HL-60 (cell line): ENCODE data around the gene MACROD2.

Source experiments
- TF ChIP-seq, protein P1 (sequence below): IDR thresholded peaks from 2 replicates; pipeline ENCODE4 v1.6.1; 2012; ENCODE audit warnings: low read depth; ENCODE audit not compliant: insufficient replicate concordance
- TF ChIP-seq, protein P2 (sequence below): IDR thresholded peaks from one replicate; pipeline ENCODE4 v1.5.1; 2011; ENCODE audit warnings: low read length, control low read depth, inconsistent platforms; ENCODE audit not compliant: insufficient read depth

GRCh38 chr20:15063081-15063480 is 1067.8 kb downstream of the MACROD2 start:
- TF ChIP-seq, protein P1, sequence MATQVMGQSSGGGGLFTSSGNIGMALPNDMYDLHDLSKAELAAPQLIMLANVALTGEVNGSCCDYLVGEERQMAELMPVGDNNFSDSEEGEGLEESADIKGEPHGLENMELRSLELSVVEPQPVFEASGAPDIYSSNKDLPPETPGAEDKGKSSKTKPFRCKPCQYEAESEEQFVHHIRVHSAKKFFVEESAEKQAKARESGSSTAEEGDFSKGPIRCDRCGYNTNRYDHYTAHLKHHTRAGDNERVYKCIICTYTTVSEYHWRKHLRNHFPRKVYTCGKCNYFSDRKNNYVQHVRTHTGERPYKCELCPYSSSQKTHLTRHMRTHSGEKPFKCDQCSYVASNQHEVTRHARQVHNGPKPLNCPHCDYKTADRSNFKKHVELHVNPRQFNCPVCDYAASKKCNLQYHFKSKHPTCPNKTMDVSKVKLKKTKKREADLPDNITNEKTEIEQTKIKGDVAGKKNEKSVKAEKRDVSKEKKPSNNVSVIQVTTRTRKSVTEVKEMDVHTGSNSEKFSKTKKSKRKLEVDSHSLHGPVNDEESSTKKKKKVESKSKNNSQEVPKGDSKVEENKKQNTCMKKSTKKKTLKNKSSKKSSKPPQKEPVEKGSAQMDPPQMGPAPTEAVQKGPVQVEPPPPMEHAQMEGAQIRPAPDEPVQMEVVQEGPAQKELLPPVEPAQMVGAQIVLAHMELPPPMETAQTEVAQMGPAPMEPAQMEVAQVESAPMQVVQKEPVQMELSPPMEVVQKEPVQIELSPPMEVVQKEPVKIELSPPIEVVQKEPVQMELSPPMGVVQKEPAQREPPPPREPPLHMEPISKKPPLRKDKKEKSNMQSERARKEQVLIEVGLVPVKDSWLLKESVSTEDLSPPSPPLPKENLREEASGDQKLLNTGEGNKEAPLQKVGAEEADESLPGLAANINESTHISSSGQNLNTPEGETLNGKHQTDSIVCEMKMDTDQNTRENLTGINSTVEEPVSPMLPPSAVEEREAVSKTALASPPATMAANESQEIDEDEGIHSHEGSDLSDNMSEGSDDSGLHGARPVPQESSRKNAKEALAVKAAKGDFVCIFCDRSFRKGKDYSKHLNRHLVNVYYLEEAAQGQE: no peak
- TF ChIP-seq, protein P2, sequence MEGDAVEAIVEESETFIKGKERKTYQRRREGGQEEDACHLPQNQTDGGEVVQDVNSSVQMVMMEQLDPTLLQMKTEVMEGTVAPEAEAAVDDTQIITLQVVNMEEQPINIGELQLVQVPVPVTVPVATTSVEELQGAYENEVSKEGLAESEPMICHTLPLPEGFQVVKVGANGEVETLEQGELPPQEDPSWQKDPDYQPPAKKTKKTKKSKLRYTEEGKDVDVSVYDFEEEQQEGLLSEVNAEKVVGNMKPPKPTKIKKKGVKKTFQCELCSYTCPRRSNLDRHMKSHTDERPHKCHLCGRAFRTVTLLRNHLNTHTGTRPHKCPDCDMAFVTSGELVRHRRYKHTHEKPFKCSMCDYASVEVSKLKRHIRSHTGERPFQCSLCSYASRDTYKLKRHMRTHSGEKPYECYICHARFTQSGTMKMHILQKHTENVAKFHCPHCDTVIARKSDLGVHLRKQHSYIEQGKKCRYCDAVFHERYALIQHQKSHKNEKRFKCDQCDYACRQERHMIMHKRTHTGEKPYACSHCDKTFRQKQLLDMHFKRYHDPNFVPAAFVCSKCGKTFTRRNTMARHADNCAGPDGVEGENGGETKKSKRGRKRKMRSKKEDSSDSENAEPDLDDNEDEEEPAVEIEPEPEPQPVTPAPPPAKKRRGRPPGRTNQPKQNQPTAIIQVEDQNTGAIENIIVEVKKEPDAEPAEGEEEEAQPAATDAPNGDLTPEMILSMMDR: no peak
